ENCODE results near the gene XRCC6.
"Not testable (repeated sequence)": the region's sequence is repeated elsewhere in the genome, so short reads cannot be mapped to it uniquely, and the experiment has no call there.

The XRCC6 gene

DNA sequence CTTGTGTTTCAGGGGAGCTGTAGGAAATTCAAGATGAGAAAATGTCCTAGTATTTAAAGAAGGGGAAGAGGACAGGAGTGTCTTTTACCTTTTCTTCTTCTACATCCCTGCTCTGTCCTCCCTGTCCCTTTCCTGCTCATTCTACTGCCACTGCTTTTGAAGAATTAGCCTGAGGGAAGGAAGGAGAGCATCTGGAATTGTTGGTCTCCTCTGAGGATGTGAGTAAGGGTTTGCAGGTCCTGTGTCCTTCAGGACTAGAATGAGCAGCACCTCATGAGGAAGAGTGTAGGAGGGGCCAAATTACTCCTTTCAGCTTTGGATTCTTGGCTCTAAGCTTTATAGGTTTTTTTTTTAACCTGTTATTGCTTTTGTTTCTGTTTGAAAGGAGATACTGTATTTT lies 43.4 kb downstream of the XRCC6 start:
- TF ChIP-seq, protein P1, sequence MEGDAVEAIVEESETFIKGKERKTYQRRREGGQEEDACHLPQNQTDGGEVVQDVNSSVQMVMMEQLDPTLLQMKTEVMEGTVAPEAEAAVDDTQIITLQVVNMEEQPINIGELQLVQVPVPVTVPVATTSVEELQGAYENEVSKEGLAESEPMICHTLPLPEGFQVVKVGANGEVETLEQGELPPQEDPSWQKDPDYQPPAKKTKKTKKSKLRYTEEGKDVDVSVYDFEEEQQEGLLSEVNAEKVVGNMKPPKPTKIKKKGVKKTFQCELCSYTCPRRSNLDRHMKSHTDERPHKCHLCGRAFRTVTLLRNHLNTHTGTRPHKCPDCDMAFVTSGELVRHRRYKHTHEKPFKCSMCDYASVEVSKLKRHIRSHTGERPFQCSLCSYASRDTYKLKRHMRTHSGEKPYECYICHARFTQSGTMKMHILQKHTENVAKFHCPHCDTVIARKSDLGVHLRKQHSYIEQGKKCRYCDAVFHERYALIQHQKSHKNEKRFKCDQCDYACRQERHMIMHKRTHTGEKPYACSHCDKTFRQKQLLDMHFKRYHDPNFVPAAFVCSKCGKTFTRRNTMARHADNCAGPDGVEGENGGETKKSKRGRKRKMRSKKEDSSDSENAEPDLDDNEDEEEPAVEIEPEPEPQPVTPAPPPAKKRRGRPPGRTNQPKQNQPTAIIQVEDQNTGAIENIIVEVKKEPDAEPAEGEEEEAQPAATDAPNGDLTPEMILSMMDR (IDR thresholded peaks at IDR 0.05; ENCODE audit: low read depth, low read length): no peak
- H3K4me3 ChIP-seq (ENCODE audit: low read depth, low read length): no peak overlapping the region

DNA sequence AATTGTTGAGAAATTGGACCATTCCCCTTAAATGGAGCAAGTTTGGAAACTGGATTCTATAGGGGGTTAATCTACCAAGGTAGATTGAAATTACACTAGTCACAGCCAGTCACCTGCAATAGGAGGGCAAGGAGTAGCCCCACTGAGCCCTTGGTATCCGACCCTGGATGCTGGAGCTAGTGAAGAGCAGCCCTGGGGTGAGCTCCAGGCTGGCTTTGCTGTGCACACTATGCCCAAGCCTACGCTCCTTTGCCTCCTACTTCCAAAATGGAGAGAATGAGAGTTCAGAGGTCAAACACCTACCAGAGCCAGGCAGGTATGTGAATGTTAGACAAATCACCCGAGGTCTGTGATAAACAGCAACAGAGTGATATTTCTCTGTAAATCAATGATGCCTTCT lies 43.9 kb downstream of the XRCC6 start:
- TF ChIP-seq, protein P1 (IDR thresholded peaks at IDR 0.05; ENCODE audit: low read depth, low read length): no peak
- H3K4me3 ChIP-seq (ENCODE audit: low read depth, low read length): no peak overlapping the region

DNA sequence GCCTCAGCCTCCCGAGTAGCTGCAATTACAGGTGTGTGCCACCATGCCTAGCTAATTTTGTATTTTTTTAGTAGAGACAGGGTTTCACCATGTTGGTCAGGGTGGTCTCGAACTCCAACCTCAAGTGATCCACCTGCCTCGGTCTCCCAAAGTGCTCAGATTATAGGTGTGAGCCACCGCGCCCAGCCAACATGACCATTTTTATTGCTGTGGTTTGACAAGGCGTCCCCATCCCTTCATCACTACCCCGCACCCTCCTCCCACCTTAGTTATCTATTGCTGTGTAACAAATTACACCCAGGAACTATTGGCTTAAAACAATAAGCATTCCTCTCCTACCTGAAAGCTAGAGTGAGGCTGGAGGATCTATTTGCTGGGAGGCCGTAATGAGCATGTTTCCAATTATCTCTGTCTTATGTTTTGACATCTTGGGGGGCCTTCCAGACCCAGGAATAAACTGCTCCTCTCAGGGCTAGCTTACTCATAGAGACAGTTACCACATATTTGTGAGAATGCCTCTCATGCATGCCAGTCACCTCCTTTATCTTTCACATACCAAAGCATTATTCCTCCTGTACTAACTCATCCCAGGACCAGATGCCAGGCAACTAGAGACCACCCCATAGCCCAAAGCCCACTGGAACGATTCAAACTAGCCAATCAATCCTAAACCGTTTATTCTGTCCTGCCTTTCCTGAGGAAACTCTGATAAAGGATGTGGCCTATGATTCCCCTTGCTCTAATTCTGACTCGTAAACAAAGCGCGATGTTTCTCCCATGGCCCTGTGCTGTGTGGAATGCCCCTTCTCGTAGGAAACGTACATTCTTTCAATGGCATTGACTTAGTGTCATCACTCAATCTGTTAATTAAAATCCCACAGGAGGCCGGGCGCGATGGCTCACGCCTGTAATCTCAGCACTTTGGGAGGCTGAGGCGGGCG lies 48.1 kb downstream of the XRCC6 start:
- TF ChIP-seq, protein P1 (IDR thresholded peaks at IDR 0.05; ENCODE audit: low read depth, low read length): no peak

DNA sequence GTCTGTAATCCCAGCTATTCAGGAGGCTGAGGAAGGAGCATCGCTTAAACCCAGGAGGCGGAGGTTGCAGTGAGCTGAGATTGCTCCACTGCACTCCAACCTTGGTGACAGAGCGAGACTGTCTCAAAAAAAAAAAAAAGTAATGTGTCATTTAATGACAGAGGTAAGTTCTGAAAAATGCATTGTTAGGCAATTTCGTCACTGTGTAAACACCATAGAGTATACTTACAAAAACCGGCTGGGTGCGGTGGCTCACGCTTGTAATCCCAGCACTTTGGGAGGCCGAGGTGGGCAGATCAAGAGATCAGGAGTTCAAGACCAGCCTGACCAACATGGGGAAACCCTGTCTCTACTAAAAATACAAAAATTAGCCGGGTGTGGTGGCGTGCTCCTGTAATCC lies 51.0 kb downstream of the XRCC6 start:
- not testable (repeated sequence) for H3K4me3 ChIP-seq (ENCODE audit: low read depth, low read length)

More for the DNA sequence above, 48.1 kb downstream of the XRCC6 start:
- no peak overlapping the region for H3K4me3 ChIP-seq (ENCODE audit: low read depth, low read length)

DNA sequence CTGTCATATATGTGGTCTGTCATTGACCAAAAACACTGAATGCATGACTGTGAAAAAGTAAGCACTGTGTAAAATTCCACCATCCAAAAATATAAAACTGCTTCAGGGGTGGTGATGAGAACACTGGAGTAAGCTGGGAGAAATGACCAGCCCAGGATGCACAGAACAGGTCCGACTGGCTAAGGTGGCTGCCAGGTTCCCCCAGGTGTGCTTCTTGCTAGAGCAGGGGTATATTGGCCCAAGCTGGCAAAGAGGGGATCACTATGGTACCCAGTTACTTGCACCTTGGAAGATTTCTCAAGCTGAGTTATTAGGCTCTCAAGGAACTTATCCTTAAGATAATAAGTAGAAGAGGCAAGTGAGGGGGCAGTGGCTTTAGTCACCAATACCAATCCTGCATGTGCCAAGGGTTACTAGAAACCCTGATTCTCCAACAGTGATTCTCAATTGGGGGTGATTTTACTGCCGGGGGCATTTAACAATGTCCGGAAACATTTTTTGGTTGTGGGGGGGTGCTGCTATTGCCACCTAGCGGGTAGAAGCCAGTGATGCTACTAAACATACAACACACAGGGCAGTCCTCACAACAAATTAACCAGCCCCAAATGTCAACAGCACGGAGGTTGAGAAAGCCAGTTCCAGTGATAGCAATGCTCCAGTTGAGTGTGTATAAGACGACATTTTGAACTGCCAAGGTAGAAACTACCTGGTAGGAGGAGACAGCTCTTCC lies 51.9 kb downstream of the XRCC6 start:
- no peak overlapping the region for H3K4me3 ChIP-seq (ENCODE audit: low read depth, low read length)
- TF ChIP-seq, protein P1 (IDR thresholded peaks at IDR 0.05; ENCODE audit: low read depth, low read length): no peak

DNA sequence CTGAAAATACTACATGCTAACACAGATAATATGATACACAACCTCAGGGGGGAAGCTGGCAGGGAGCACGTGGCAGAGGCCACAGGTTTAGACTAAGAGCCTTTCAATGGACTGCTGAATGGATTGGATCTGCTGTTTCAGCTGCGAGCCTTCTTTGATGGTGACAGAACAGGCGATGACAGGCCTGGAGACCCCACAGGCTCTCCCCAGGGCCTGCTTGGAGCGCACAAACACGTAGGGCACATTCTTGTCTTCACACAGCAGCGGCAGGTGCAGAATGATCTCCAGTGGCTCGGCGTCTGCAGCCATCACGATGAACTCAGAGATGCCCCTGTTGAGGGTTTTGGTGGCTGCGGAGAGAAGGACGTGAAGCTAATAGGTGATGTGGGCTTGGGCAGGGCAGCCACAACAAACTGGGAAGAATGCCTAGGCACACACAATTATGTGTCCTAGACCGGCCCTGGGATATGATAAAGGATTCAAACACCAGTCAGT lies 53.8 kb downstream of the XRCC6 start:
- H3K4me3 ChIP-seq (ENCODE audit: low read depth, low read length): no peak overlapping the region
- TF ChIP-seq, protein P1 (IDR thresholded peaks at IDR 0.05; ENCODE audit: low read depth, low read length): no peak

DNA sequence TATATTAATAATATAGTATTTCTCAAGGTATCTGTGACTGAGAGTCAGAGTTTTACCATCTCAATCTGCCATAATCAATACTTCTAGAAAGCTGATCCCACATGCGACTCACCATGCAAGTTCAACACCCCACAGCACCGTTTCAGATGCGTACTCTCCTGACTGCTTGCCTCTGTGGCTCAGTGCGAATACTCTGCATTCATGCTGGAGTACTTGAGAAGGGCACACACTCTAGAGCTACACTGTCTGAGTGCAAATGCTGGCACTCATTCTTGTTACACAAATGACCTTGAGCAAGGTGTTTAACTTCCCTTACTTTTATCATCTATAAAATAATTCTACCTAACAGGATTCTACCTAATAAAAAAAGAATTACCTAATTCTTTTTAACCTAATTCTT lies 55.0 kb downstream of the XRCC6 start:
- TF ChIP-seq, protein P1 (IDR thresholded peaks at IDR 0.05; ENCODE audit: low read depth, low read length): no peak
- no peak overlapping the region for H3K4me3 ChIP-seq (ENCODE audit: low read depth, low read length)

Measured in WI38 (cell line).